HL-60/S4 (cell line): ENCODE measurements around the gene TAF8.

ENCODE experiments used
- in situ Hi-C: fragments of 300-500 bp; cut with MboI; formaldehyde crosslinking; loops from 2 replicates; pipeline ENCODE4 v1.14.3; 2022; ENCODE audit warnings: low sequenced_read_pairs

Gene TAF8

GRCh38 chr6:42049116-42049809 is 1.1 kb upstream of the TAF8 start:
- in situ Hi-C loops: loop anchor here (10.0 kb wide), 2 partner anchors 144 to 264 kb away; partner anchors contain the start of genes PRICKLE4 and TOMM6

GRCh38 chr6:42049948-42050296 is 402 bp upstream of the TAF8 start:
- in situ Hi-C loops: loop anchor here (10.0 kb wide), 2 partner anchors 145 to 265 kb away; partner anchors contain the start of genes PRICKLE4 and TOMM6

- in situ Hi-C loops: no loop called here
Observed at GRCh38 chr6:42051268-42051653, 937 bp downstream of the TAF8 start.

- in situ Hi-C loops: no loop called here
Observed at GRCh38 chr6:42053601-42054000, 3.3 kb downstream of the TAF8 start.

GRCh38 chr6:42059743-42060142 is 9.4 kb downstream of the TAF8 start:
- in situ Hi-C loops: no loop called here

- in situ Hi-C loops: no loop called here
Observed at GRCh38 chr6:42066156-42066675, 15.9 kb downstream of the TAF8 start.

- in situ Hi-C loops: no loop called here
Observed at GRCh38 chr6:42068173-42068572, 17.8 kb downstream of the TAF8 start.

- in situ Hi-C loops: no loop called here
Observed at GRCh38 chr6:42068872-42069522, 18.7 kb downstream of the TAF8 start.

GRCh38 chr6:42071881-42072583 is 21.7 kb downstream of the TAF8 start:
- in situ Hi-C loops: no loop called here

- in situ Hi-C loops: no loop called here
Observed at GRCh38 chr6:42073287-42073686, 23.0 kb downstream of the TAF8 start.

GRCh38 chr6:42075159-42075838 is 25.0 kb downstream of the TAF8 start:
- in situ Hi-C loops: no loop called here

GRCh38 chr6:42078386-42078785 is 28.1 kb downstream of the TAF8 start:
- in situ Hi-C loops: no loop called here

GRCh38 chr6:42079941-42080464 is 29.7 kb downstream of the TAF8 start:
- in situ Hi-C loops: no loop called here

- in situ Hi-C loops: no loop called here
Observed at GRCh38 chr6:42083530-42083929, 33.2 kb downstream of the TAF8 start.

GRCh38 chr6:42084889-42085288 is 34.6 kb downstream of the TAF8 start:
- in situ Hi-C loops: no loop called here

GRCh38 chr6:42086046-42087035 is 36.0 kb downstream of the TAF8 start:
- in situ Hi-C loops: no loop called here

- in situ Hi-C loops: no loop called here
Observed at GRCh38 chr6:42088101-42088591, 37.8 kb downstream of the TAF8 start.

GRCh38 chr6:42090819-42091717 is 40.7 kb downstream of the TAF8 start:
- in situ Hi-C loops: no loop called here

GRCh38 chr6:42091718-42092023 is 41.3 kb downstream of the TAF8 start:
- in situ Hi-C loops: no loop called here
